SW480 (cell line): ENCODE data around the gene ABL2.
"Not testable (repeated sequence)": the region's sequence is repeated elsewhere in the genome, so short reads cannot be mapped to it uniquely, and the experiment has no call there.

Experiments
- DNase-seq: peaks from one replicate; pipeline ENCODE4 v3.0.0-alpha.2; 2016; ENCODE audit warnings: low spot score

The ABL2 gene

DNA sequence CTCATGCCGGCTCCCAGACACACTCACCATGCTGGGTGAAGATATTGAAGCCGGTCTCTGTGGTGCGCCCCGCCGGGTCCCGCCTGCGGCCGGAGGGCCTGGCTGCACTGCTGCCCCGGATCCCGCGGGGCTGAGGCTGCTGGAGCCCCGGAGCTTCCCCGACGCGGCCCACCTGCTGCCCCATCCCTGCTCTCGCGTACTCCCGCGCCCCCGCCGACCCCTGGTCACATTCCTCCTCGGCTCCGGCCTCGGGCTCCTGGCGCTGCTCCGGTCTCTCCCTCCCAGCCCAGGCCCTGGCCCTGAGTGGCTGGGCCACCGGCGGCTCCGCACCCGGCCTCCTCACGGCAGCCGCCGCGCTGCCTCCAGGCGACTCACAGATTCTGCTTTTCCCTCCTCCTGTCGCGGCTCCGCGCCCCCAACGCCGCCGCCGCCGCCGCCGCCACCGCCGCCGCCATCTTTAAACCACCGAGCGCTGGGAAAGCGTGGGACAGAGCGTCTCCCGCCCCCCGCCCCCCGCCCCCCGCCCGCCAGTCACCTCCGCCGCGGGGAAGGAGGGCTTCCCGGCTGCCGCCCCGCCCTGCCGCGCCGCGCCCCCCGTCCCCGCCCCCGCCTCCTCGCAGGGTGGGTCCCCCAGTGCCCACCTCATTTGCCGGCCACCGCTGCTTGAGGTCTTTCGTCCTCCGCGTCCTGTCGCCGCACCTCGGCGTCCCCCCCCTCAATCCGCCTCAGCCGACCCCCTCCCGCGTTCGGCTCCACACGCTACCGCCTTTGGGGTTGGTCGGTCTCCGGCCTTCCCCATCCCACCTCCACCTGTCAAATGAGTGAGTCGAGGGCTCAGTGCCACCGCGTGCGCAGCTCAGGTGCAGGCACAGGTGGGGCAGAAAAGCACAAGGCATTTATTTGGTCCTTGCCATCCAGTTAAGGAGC, at the start of gene ABL2:
TSS of gene ABL2 (minus strand) at position 464 of the 927 bp plus-strand sequence. CDS start at position 184, 280 bp downstream.
- peak; percentile 39 for DNase-seq

DNA sequence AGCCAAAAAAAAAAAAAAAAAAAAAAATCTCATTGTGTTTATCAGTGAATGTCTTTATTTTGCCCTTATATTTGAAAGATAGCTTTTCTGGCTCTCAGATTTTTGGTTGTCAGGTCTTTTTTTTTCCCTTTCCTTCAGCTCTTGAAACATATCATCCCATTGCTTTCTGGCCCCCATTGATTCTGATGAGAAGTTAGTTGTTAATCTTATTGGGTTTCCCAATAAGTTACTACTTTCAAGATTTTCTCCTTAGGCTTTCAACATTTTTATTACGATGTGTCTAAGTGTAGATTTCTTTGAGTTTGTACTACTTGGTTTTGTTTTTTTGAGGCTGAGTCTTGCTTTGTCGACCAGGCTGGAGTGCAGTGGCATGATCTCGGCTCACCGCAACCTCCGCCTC, 49.4 kb upstream of the ABL2 start:
- no peak for DNase-seq

DNA sequence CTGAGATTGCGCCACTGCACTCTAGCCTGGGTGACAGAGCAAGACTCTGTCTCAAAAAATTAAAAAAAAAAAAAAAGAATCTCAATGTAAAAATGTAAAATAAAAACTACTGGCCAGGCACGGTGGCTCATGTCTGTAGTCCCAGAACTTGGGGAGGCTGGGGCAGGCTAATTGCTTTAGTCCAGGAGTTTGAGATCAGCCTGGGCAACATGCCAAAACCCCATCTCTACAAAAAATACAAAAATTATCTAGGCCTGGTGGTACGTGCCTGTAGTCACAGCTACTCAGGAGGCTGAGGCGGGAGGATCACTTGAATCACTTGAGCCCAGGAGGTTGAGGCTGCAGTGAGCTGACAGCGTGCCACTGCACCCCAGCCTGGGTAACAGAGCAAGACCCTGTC, 44.9 kb upstream of the ABL2 start:
- not testable (repeated sequence) for DNase-seq

DNA sequence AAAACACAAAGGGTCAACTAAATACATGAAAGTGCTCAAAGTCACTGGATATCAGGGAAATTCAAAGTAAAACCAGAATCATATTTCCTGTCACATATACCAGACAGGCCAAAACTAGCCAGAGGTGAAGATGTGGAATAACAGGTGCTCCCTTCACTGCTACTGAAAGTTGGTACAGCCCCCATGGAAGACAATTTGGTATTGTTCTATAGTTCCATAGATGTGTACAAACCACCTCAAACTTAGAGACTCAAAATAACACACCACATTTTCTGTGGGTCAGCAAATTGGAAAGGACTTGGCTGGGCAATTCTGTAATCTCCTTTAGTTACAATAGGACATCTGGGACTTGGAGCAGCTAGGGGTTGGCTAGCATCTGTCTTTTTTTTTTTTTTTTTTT, 39.6 kb upstream of the ABL2 start:
- no peak for DNase-seq

DNA sequence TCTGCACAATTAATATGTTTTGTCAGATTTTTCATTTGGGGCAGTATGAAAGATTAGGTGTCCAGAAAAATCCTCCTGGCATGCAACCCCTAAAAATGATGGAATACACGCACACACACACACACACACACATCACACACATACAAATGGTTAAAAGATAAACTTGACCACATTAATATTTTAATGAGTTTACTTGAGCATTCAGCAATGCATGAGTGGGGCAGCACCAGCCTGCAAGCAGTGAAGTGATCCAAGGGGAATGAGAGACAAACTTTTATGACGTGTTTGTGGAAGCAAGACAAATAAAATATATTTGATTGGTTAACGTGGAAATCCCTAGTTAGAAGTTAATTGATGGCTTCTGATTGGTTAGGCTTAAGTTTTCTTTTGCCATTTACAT, 35.0 kb upstream of the ABL2 start:
- DNase-seq = no peak

DNA sequence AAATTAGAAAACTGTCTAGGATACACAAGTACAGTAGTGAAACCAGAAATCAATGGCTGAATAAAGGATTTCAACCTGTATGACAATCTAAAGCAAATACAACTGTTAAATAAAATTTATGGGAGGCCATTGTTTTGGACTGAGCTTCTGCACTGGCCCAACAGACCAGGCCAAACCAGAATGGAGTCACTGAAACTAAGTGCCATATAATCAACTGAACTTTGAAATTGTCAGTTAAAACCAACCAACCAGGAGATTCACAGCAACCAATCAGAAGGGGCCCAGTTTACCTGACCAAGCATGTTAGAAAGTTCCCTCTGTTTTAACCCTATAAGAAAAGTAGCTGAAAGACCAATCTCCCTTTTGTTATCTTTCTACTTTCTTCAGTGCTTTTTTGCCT, 33.6 kb upstream of the ABL2 start:
- no peak for DNase-seq

DNA sequence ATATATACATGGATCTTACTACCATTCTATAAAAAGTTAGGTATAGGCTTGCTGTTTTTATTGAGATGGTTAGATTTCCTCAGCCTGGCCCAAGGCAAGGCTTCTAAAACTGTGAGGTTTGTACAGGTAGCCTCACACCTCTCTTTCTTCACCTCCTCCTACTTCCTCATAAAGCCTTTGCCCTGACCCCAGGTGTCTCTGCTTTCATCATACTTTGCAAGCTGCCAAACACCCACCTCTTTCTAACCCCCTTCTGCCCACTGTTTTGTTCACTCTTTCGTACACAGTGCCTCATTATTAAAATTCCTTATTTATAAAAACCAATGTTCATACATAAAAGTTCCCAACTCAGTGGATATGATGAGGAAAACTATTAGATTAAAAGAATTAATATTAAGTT, 32.7 kb upstream of the ABL2 start:
- no peak for DNase-seq

DNA sequence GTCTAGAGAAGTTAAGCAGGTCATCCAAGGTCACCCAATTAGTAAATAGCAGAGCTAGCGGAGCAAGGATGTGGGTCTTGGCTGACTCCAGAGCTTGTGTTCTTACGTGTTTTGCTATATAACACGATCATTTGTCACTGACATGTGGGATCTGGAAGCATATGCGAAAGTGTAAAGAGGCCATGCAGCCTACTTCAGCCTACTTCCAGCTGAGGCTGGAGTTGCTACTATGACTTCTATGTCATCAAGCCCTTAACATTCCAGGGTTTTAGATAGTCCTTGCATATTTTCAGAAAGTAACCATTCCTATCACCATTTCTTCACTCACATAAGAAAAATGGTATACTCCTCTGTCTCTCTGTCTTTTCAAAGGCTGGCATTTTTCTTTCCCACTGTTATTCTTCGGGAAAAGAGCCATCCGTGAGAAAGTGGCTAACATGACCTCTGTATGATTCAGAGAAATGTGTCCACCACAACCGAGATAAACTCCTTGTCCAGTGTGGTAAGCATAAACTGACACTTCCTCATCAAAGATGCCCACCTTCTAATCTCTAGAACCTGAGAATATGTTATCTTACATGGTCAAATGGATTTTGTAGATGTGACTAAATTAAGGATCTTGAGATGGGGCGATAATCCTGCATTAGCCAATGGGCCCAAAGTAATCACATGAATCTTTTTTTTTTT, 24.0 kb upstream of the ABL2 start:
- DNase-seq = no peak

DNA sequence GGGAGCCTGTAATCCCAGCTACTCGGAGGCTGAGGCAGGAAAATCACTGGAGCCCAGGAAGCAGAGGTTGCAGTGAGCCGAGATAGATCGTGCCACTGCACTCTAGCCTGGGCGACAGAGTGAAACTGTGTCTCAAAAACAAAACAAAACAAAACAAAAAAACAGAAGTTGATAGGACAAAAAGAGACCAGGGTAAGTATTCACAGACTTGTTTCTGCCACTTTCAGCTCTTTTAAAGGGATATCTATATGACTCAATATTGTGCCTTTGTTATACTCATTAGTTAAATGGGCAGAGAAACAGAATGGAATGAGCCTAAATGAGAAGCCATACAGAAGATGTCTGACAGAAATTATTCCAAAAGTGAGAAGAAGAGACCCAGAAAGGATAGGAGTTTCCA, 23.1 kb upstream of the ABL2 start:
- no peak for DNase-seq

DNA sequence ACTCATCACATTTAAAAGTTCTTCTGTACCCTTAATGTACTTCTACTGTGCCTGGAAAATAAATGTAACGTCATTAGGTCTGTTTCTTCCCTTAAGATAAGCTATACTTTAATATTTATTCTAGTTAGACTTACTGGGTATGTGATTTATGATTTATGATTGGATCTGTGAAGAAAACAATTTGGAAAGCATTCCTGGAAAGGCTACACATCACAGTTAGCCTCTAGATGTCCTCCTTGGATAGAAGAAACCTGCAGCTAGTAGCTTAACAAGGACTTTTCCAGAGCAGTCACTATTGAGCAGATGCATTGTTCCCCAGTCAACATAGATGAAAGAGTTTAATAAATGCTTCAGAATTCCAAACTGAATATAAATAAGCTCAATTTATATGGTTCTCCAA, 22.2 kb upstream of the ABL2 start:
- DNase-seq = peak; percentile 42

DNA sequence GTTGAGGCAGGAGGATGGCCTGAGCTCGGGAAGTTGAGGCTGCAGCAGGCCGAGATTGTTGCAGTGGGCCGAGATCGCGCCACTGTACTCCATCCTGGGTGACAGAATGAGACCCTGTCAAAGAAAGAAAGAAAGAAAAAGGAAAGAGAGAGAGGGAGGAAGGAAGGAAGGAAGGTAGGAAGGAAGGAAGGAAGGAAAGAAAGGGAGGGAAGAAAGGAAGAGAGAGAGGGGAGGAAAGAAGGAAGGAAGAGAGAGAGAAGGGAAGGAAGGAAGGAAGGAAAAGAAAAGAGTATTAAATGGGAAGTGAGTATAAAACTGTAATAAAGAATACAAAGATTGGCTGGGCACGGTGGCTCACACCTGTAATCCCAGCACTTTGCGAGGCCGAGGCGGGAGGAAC, 18.4 kb upstream of the ABL2 start:
- no peak for DNase-seq

DNA sequence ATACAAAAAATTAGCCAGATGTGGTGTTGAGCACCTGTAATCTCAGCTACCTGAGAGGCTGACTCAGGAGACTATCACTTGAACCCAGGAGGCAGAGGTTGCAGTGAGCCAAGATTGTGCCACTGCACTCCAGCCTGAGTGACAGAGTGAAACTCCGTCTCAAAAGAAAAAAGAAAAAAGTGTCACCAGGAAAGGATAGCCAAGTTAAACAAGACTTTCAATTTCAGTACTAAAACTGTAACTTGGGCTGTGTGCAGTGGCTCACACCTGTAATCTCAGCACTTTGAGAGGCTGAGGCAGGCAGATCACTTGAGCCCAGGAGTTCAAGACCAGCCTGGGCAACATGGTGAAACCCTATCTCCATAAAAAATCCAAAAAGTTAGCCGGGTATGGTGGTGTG, 15.9 kb upstream of the ABL2 start:
- DNase-seq = not testable (repeated sequence)

DNA sequence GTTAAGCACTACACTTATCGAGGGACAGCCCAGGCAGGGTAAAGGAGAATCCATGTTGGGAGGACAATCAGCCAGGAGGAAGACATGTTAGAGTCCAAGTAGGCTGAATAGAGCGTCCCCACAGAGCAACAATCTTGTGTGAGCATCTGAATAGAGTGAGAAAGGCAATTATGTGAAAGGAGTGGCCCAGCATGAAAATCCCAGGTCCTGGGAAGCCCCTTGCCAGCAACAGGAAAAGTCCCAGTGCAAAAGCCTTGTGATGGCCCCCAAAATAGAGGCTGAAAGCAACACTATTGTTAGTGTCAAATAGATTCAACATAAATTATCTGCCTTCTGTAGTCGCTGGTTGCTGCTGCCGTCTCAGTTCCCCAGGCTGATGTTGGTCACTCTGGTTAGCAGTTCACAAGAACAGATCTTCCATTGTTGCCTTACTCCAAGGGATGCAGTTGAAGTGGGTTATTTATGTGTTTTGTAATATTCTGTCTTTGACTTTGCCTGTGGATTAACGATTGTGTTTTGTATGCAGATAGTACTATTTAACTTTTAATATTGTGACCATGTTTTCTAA, 12.1 kb upstream of the ABL2 start:
- no peak for DNase-seq

DNA sequence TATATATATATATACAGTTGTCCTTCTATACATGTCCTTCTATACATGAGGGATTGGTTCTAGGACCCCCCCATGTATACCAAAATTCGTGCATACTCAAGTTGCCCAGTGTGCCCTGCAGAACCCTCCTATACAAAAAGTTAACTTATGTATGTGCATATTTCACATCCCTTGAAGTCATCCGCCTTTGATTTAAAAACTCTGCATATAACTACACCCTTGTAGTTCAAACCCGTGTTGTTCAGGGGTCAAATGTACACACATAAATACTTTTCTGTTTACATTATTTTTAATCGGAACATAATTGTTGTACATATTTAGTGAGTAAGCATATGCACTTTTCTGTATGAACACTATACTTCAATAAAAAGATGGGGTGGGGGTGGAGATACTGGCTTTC, 7.7 kb upstream of the ABL2 start:
- DNase-seq = no peak

DNA sequence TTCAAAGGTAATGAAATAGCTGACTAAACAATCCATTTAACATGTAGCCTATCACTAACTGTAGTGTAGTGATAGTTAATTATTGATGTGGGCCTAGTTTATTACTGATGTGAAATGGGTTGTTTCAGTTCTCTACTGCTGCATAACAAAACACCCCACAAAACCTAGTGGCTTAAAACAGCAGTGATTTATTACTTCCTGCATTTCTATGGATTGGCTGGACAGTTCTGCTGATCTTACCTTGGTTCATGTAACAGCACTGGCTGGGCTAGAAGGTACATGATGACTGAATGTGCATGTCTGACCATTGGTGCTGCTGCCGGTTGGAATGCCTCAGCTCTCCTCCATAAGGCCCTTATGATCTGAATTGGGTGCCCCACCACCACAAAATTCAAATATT, 5.4 kb upstream of the ABL2 start:
- DNase-seq = no peak

DNA sequence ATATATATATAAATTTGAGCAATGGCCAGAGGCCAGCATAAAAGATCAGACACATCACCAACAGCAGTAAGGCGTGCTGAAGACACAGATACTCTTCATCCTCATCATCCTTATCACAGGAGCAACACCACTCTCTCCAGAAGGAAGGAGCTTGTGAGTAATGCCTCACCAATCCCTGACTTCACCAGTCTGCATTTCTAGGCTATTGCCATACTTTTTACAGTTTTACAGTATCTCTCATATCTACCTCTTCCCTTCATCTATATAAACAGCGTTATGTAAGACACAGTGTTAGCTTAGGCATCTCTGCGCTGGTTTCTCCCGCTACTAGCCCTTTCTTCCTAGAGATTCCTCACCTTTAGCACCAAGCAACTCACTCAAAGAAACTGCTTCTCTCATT, 2.4 kb upstream of the ABL2 start:
- DNase-seq = no peak

DNA sequence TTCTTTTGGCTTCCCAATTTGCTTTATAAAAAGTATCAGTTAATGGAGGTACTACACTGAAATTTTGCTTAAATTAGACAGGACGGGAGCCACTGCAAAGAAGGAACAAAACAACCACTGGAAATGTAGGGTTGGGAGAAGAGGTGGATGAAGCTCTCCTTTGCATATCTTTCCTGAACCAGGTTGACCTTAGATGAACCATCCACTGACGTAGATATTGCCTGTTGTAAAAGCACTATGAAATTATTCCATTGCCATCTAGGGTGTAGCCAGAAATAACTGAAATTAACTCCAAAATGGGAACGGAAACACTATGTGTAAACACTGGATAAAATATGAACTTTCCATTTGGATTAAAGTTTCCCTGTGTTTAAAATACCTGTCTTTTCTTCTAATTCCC, 1.2 kb upstream of the ABL2 start:
- DNase-seq = no peak

DNA sequence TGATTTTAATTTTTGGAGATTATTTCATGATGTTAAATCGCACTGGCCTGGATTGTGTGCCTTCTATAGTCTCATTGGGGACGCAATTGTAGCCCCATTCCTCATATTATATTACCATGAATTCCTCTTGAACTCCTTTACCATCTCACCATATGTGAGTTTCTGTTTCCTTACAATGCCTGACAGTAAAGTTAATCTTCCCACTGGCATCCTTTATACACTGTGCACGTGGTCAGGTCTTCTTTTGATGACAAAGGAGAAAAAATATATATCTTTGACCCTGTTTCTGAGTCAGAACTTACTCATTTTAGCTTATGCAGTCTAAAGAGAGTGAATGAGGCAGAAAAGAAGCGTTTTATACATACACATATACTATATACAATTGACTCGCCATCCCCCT, 774 bp upstream of the ABL2 start:
- DNase-seq = no peak

DNA sequence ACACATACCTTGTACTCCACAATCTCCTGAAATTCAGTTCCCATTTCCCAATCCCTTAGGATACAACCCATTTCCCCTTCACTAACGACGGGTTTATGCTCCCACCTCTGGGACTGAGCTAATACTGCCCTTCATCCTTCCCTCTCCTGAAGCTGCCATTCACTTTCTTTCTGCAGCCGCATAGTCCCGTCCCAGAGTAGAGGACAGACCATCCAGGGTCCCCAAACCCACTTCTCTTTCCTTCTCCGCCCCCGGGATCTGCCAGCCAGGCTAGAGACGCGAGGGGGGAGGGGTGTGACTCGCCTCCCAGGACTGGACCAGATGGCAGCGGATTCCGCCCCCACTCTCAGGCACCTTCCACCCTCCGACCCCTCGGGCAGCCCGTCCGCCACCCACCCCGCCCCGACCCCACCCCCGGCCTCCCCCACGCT, 679 bp downstream of the ABL2 start:
- peak; percentile 23 for DNase-seq

DNA sequence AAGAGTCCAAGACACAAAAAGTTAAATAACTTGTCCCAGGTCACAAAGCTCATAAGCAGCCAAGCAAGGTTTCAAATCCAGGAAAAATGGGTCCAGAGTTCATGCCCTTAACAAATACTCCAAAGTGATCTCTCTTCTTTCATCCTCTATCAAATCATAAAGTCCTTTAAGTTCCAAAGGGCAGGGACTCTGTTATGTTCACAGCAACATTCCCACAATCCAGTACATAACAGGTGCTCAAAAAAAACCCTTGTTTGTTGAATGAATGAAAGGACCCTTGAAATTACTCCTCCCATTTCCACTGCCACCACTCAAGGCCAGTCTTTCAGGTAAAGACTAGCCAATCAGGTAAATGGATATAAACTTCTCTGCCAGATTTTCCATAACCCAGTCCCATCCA, 2.7 kb downstream of the ABL2 start:
- no peak for DNase-seq

DNA sequence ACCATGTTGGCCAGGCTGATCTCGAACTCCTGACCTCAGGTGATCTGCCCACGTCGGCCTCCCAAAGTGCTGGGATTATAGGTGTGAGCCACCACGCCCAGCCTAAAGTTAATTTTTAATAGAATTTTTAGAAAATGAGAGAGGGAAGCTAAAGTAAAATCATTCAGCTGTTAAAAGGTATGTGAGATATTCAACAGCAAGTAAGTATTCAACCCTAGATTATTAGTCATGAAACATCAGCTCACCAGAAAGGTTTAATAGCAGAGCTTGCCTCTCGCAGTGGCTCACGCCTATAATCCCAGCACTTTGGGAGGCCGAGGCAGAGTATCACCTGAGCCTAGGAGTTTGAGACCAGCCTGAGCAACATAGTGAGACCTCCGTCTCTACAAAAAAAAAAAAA, 5.0 kb downstream of the ABL2 start:
- not testable (repeated sequence) for DNase-seq

DNA sequence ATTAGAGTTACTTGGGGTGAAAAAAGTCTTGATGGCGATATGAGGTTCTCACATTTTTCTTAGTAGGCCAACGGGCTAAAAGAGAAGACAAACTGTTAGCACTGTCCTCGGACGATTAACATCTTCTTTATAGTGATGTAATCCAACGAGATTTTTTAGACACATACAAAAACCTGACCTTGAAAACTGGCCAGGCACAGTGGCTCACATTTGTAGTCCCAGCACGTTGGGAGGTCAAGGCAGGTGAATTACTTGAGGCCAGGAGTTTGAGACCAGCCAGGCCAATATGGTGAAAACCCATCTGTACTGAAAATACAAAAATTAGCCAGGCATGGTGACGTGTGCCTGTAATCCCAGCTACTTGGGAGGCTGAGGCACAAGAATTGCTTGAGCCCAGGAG, 8.4 kb downstream of the ABL2 start:
- not testable (repeated sequence) for DNase-seq

DNA sequence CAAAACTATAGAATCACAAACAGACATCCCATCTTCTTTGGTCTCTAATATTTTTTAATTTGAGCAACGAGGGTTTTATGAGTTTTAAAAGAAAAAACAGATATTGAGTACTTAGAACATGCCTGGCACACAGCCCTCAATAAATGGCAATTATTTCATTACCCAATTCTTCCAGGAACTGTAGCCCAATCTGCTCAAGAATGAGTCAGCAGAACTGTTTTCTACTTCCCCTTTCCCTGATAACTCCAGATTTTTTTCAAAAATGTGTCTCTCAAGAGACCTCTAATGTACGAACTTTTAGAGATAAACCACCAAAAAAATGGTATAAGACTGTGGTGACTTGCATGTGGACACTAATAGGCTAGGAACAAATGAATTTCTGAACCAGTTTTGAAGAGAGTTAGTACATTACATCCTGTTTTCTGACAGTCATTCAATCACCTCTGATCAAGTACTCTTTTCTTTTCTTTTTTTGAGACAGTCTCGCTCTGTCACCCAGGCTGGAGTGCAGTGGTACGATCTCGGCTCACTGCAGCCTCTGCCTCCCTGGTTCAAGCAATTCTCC, 11.5 kb downstream of the ABL2 start:
- DNase-seq = no peak
